Pancreas (tissue), 10 donors: ENCODE data around the gene URM1. TPM values are rescaled to one million over a fixed set of nuclear protein-coding genes. Genes with fewer than 3 reads are reported as not detected.

Source experiments
- ATAC-seq, 4 donors: fragments of 200-7000 bp; cut with Tn5 transposase; one replicate each; pipeline versions ENCODE4 v1.8.0 to v1.9.1; 2020; ENCODE audit warnings: mild to moderate bottlenecking in 4 of 4, moderate library complexity in 4 of 4
- DNase-seq, 6 donors: peaks; one replicate each; pipeline ENCODE4 v3.0.0-alpha.2; 2020
- FAIRE-seq: peaks from 2 replicates; lab custom pipeline; 2012; peaks lifted over from hg19 to GRCh38; lab: Jason Lieb, UNC
- H3K27ac ChIP-seq, 4 donors: fragments of 200-600 bp; sonication (generic); 1 replicate in 3 of 4; 2 replicates in 1 of 4; pipeline versions ENCODE4 v1.5.0 to v1.8.0; 2020
- H3K27me3 ChIP-seq, 4 donors: fragments of 200-600 bp; one replicate each; pipeline ENCODE4 v1.8.0; 2021
- H3K36me3 ChIP-seq, 3 donors: fragments of 200-600 bp; sonication (generic) in 1 of 3; one replicate each; pipeline versions ENCODE4 v1.5.0 to v1.8.0; 2020 to 2021
- H3K4me1 ChIP-seq, 3 donors: fragments of 200-600 bp; one replicate each; pipeline ENCODE4 v1.8.0; 2021
- H3K4me3 ChIP-seq, 4 donors: fragments of 200-600 bp; sonication (generic) in 2 of 4; one replicate each; pipeline versions ENCODE4 v1.5.0 to v1.8.0; 2020 to 2021
- H3K9me3 ChIP-seq, 4 donors: fragments of 200-600 bp; one replicate each; pipeline ENCODE4 v1.8.0; 2021
- CTCF ChIP-seq, 4 donors: fragments of 200-600 bp; sonication (generic) in 3 of 4; IDR thresholded peaks; one replicate each; pipeline versions ENCODE4 v1.5.0 to v1.8.0; 2021; ENCODE audit warnings: antibody characterized with exemption in 4 of 4
- WGBS, 2 donors: extraction: QIAGEN DNeasy Blood & Tissue Kit; methylation state at CpG; one replicate each; pipeline ENCODE4 v1.1.7; 2013; 5-methylcytosine and 5-hydroxymethylcytosine counted together
- intact Hi-C, 3 donors: fragments of 100-400 bp; cut with DNase I; formaldehyde crosslinking; loops; one replicate each; pipeline versions ENCODE4 v1.11.1 to v1.14.2; 2022
- polyA plus RNA-seq, 2 donors: library from polyadenylated mRNA; stranded (reverse); fragments of 200-250 nt; gene quantifications; one replicate each; pipeline ENCODE4 v1.2.3, GENCODE V29; 2013
- total RNA-seq, 6 donors: library from RNA; stranded (reverse); fragmentation: NEBNext Ultra II Directional in 4 of 6; extraction: Animal tissue kit (Norgen Biotek cat#: 25700) in 4 of 6; gene quantifications; one replicate each; pipeline versions ENCODE4 v1.2.1 to v1.2.4, GENCODE V29; 2021 to 2023
- donor health status: healthy with polysubstance abuse.
- donor health status: DM: no; HTN: no; CAD: no; lungs with moderate emphysema.
- donor health status: DM: no; HTN: no; CAD: no.
- donor health status: control.
- donor health status: control.
- donor health status: Bipolar disorder and iron deficiency.
- donor health status: DM: yes; HTN: yes; CAD: no.
- donor health status: DM: no; HTN: no; CAD: no.
- donor health status: DM: no; HTN: no; CAD: no.
- donor health status: DM: yes; HTN: yes; CAD: no.

Gene URM1
- total and polyA plus RNA-seq, 8 donors = 18.5 to 46.1 (median 33.4) TPM

- Histone ChIP-seq H3K9me3 (no peaks in the 10 kb centered on the region), H3K4me1 (peaks cover 6 to 10% (median 8%) of the 10 kb centered on the region in 3 donors), H3K4me3 (no peak overlapping the region), H3K36me3 (no peaks in the 10 kb centered on the region), H3K27ac (no peak overlapping the region), H3K27me3 (no peaks in the 10 kb centered on the region)
- 56 to 65% methylated on average over 2 of the region's 2 CpGs for WGBS, 2 donors
- TF ChIP-seq CTCF (IDR thresholded peaks at IDR 0.05) = no peak
- intact Hi-C loops = no loop called here
- FAIRE-seq (no peak), ATAC-seq (no peak), DNase-seq (no peak)
These were observed 44.1 kb downstream of the URM1 start for GRCh38 chr9:128415281-128415680.

GRCh38 chr9:128416014-128416413 is 44.8 kb downstream of the URM1 start:
- Histone ChIP-seq H3K9me3 (no peaks in the 10 kb centered on the region), H3K4me1 (peaks cover 6 to 10% (median 8%) of the 10 kb centered on the region in 3 donors)

GRCh38 chr9:128416432-128417019 is 45.4 kb downstream of the URM1 start:
- ATAC-seq (no peak), DNase-seq (no peak), FAIRE-seq (no peak)
- Histone ChIP-seq H3K27ac (no peak overlapping the region), H3K27me3 (no peaks in the 10 kb centered on the region), H3K36me3 (no peaks in the 10 kb centered on the region), H3K4me1 (peaks cover 6 to 12% (median 8%) of the 10 kb centered on the region in 3 donors), H3K4me3 (no peak overlapping the region), H3K9me3 (no peaks in the 10 kb centered on the region)
- WGBS, 2 donors = 62 to 71% methylated on average over 6 of the region's 6 CpGs
- intact Hi-C loops = no loop called here
- TF ChIP-seq CTCF (IDR thresholded peaks at IDR 0.05) = no peak

More at GRCh38 chr9:128416014-128416413, 44.8 kb downstream of the URM1 start:
- ATAC-seq (no peak), DNase-seq (no peak), FAIRE-seq (no peak)
- Histone ChIP-seq H3K27me3 (no peaks in the 10 kb centered on the region), H3K27ac (no peak overlapping the region), H3K4me3 (no peak overlapping the region), H3K36me3 (no peaks in the 10 kb centered on the region)
- WGBS, 2 donors = 23 to 26% methylated on average over 6 of the region's 6 CpGs
- TF ChIP-seq CTCF (IDR thresholded peaks at IDR 0.05) = no peak
- intact Hi-C loops = no loop called here

- no peaks in the 10 kb centered on the region for H3K36me3 ChIP-seq
- ATAC-seq (no peak), FAIRE-seq (no peak), DNase-seq (no peak)
- no peak for TF ChIP-seq CTCF (IDR thresholded peaks at IDR 0.05)
- intact Hi-C loops = no loop called here
- H3K9me3 ChIP-seq = no peaks in the 10 kb centered on the region
- no peaks in the 10 kb centered on the region for H3K27me3 ChIP-seq
- H3K4me1 ChIP-seq = peaks cover 6 to 14% (median 8%) of the 10 kb centered on the region in 3 donors
- no peak overlapping the region for H3K27ac ChIP-seq
- 15 to 18% methylated on average over 26 to 28 of the region's 28 CpGs for WGBS, 2 donors
- H3K4me3 ChIP-seq = peak overlapping the region in 3 of 4 donors; percentile 94 to 99 (median 97)
These were observed 48.1 kb downstream of the URM1 start for GRCh38 chr9:128419061-128419925.
